Measurements from ENCODE around the gene CACNA2D1. TPM values are rescaled to one million over a fixed set of nuclear protein-coding genes. Genes with fewer than 3 reads are reported as not detected.
A peak's percentile ranks its signal among the peaks of the same experiment; 100 is the strongest.

Gene CACNA2D1
- polyA plus RNA-seq, 2 of the 4 experiments (the other 2 are of a cell fraction) = 18.0 to 32.9 TPM

- TF ChIP-seq, protein P1, sequence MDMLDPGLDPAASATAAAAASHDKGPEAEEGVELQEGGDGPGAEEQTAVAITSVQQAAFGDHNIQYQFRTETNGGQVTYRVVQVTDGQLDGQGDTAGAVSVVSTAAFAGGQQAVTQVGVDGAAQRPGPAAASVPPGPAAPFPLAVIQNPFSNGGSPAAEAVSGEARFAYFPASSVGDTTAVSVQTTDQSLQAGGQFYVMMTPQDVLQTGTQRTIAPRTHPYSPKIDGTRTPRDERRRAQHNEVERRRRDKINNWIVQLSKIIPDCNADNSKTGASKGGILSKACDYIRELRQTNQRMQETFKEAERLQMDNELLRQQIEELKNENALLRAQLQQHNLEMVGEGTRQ (IDR thresholded peaks at IDR 0.05) = no peak
- no peak for TF ChIP-seq NR3C1 (IDR thresholded peaks at IDR 0.05)
Measured at GRCh38 chr7:82224529-82224928, 219.0 kb downstream of the CACNA2D1 start (continued).

- Histone ChIP-seq H3K9me3 (no peaks in the 10 kb centered on the region), H3K4me1 (no peaks in the 10 kb centered on the region), H3K4me2 (no peak overlapping the region), H3K27ac (no peak overlapping the region), H3K4me3 (no peak overlapping the region)
- POLR2A ChIA-PET = no interaction called here
- no peak for FAIRE-seq
- CTCF ChIA-PET = no interaction called here
- DNase-seq (ENCODE audit: low read depth in 1 of 2, low spot score in 1 of 2) = no peak
- ATAC-seq = no peak
- WGBS (ENCODE audit: missing lambda C conversion rate) = 65% methylated on average over 3 of the region's 3 CpGs
- TF ChIP-seq CBX2 (IDR thresholded peaks at IDR 0.05; ENCODE audit: borderline replicate concordance, low read depth) (no peak), ZSCAN20 (CRISPR knock-in tag; IDR thresholded peaks at IDR 0.05) (no peak), ESRRA (IDR thresholded peaks at IDR 0.05; ENCODE audit: borderline replicate concordance, low read length) (no peak)
Measured at GRCh38 chr7:82223580-82223979, 220.0 kb downstream of the CACNA2D1 start.

- H3K9me3 ChIP-seq = no peaks in the 10 kb centered on the region
Measured at GRCh38 chr7:82221152-82221674, 222.4 kb downstream of the CACNA2D1 start.

DNA sequence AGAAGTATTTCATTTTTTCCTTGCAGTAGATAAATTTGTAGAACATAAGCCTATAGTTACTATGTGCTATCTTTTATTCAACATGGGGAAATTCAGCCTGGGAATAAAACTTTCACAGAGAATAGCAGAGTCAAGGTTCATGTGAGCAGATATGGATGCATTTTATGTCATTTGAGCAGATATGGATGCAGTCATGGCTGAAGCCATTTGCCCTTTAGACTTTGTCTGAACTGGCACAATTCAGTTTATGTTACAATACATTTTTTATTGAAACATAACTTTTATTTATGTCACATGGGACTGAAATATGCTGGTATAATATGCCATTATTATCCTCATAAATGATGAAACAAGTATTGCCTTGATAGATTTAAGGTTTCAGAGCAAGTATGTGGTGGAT, 231.1 kb downstream of the CACNA2D1 start:
- H3K27ac ChIP-seq = no peak overlapping the region
- H3K9me3 ChIP-seq = peaks cover 11% of the 10 kb centered on the region; the same call in 1 of the 3 replicates
- ChIA-PET POLR2A (no interaction called here), CTCF (no interaction called here)
- H3K4me3 ChIP-seq = no peak overlapping the region
- H3K4me1 ChIP-seq = peaks cover 14% of the 10 kb centered on the region; the same call in 2 of the 3 replicates
- ATAC-seq (no peak), FAIRE-seq (no peak), DNase-seq (ENCODE audit: low read depth in 1 of 2, low spot score in 1 of 2) (no peak)
- H3K4me2 ChIP-seq = no peak overlapping the region
- no peak for TF ChIP-seq PHF8 (IDR thresholded peaks at IDR 0.05; ENCODE audit: borderline replicate concordance, low read depth)
- no peak for TF ChIP-seq TFCP2L1 (CRISPR knock-in tag; IDR thresholded peaks at IDR 0.05)
- TF ChIP-seq FOXS1 (CRISPR knock-in tag; IDR thresholded peaks at IDR 0.05) = no peak
- no peak for TF ChIP-seq MAX (IDR thresholded peaks at IDR 0.05)
- no peak for TF ChIP-seq HOXA7 (CRISPR knock-in tag; IDR thresholded peaks at IDR 0.05)
- TF ChIP-seq MAFK (IDR thresholded peaks at IDR 0.05; ENCODE audit: partially characterized antibody) = no peak
- no peak for TF ChIP-seq EHMT2 (IDR thresholded peaks at IDR 0.05; ENCODE audit: low read depth)
- TF ChIP-seq, protein P1 (IDR thresholded peaks at IDR 0.05) = no peak
- TF ChIP-seq BHLHE40 (IDR thresholded peaks at IDR 0.05; ENCODE audit: low read depth, low read length) = no peak
- no peak for TF ChIP-seq MYC (IDR thresholded peaks at IDR 0.05; ENCODE audit: borderline replicate concordance, low read length)
- TF ChIP-seq JUNB (IDR thresholded peaks at IDR 0.05) = no peak
- no peak for TF ChIP-seq HEYL (CRISPR knock-in tag; IDR thresholded peaks at IDR 0.05)
- no peak for TF ChIP-seq ZC3H11A (IDR thresholded peaks at IDR 0.05)

More at GRCh38 chr7:82221152-82221674, 222.4 kb downstream of the CACNA2D1 start:
- FAIRE-seq (no peak), ATAC-seq (no peak), DNase-seq (ENCODE audit: low read depth in 1 of 2, low spot score in 1 of 2) (no peak)
- ChIA-PET CTCF (interaction anchor here (0.9 kb wide), 1 partner anchor 170 kb away, joined by 3 read pairs; no protein-coding TSS in a partner anchor), POLR2A (no interaction called here)
- 92% methylated on average over 9 of the region's 9 CpGs for WGBS (ENCODE audit: missing lambda C conversion rate)
- Histone ChIP-seq H3K27ac (no peak overlapping the region), H3K4me3 (no peak overlapping the region), H3K4me1 (no peaks in the 10 kb centered on the region), H3K4me2 (no peak overlapping the region)
- TF ChIP-seq RARB (CRISPR knock-in tag; IDR thresholded peaks at IDR 0.05) (no peak), ZFP36 (IDR thresholded peaks at IDR 0.05; ENCODE audit: borderline replicate concordance, partially characterized antibody) (no peak), EHMT2 (IDR thresholded peaks at IDR 0.05; ENCODE audit: low read depth) (no peak), TP53 (CRISPR knock-in tag; IDR thresholded peaks at IDR 0.05) (no peak), FOSL2 (IDR thresholded peaks at IDR 0.05) (no peak), FOSL2 (CRISPR knock-in tag; IDR thresholded peaks at IDR 0.05) (no peak), MAFK (IDR thresholded peaks at IDR 0.05; ENCODE audit: partially characterized antibody) (peak; percentile 76)
- TF ChIP-seq, protein P2, sequence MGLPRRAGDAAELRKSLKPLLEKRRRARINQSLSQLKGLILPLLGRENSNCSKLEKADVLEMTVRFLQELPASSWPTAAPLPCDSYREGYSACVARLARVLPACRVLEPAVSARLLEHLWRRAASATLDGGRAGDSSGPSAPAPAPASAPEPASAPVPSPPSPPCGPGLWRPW (IDR thresholded peaks at IDR 0.05) = no peak
